Activated effector memory CD4-positive, alpha-beta T cell treated with Interleukin-2 at 50 U/mL for 16 hours (primary cell): ENCODE data around the gene TUBB1.
"Not testable (repeated sequence)": the region's sequence is repeated elsewhere in the genome, so short reads cannot be mapped to it uniquely, and the experiment has no call there.

Experiments
- DNase-seq: peaks from one replicate; pipeline ENCODE4 v3.0.0-alpha.2; 2020

The TUBB1 gene

DNA sequence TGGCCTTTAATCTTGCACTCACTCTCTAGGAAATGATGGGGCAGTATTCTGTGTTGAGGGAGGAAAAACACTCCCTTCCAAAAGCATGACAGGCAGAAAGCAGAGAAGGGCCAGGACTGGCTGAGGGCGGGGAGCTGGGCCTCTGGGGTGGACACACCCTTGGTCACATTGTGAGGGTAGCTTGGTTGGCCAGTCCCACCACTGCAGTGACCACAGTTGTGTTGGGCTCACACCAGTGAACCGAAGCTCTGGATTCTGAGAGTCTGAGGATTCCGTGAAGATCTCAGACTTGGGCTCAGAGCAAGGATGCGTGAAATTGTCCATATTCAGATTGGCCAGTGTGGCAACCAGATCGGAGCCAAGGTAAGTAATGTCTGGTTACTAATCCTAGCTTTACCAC lies at the start of gene TUBB1:
Gene TUBB1 (plus strand): TSS at position 213 of the 400 bp plus-strand sequence. CDS start 94 bp downstream, at position 307.
- no peak for DNase-seq

GRCh38 chr20:58969439-58969838 lies 49.8 kb upstream of the TUBB1 start:
- DNase-seq = no peak

DNA sequence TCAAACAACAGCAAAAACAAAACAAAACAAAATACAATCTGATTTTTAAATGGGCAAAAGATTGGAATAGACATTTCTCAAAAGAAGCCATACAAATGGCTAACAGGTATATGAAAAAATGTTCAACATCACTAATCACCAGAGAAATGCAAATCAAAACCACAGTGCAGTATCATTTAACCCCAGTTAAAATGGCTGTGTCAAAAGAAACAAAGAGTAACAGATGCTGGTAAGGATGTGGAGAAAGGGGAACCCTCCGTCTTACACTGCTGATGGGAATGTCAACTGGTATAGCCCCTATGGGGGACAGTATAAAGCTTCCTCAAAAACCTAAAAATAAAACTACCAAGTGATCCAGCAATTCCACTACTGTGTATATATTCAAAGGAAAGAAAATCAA lies 49.1 kb upstream of the TUBB1 start:
- DNase-seq = no peak

- DNase-seq = no peak
These were observed 47.8 kb upstream of the TUBB1 start for GRCh38 chr20:58971429-58971828.

DNA sequence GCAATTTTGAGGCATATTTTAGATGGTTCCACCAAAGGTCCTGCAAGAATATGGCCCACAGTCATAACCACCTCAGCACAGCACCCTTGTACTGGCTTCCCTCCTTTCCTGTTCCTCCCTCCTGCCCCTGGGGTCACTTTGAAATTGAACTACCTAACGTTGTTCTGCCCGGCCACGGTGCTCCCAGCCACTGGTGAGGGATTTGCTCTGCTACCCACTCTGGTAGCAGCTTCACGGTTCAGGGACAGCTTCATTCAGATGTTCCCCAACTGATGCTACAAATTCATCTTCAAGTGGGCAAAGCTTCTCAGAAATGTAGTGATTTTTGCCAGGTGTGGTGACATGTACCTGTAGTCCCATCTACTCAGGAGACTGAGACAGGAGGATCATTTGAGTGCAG lies 46.0 kb upstream of the TUBB1 start:
- DNase-seq = no peak

GRCh38 chr20:58973866-58974265 lies 45.4 kb upstream of the TUBB1 start:
- DNase-seq = no peak

DNA sequence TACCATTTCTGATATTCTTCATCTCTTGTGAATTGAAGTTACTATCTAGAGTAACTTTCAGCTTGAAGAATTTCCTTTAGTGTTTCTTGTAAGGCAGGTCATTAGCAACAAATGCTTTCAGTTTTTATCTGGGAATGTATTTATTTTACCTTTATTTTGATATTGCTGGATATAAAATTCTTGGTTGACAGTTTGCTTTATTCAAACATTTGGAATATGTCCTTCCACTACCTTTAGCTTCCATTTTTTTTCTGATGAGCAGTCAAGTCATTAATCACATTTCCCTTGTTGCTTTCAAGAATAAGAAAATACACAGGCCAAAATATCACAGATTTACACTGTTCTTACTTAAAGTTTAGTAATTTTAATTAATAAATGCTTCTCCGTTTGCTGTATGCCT lies 43.9 kb upstream of the TUBB1 start:
- DNase-seq = no peak

DNA sequence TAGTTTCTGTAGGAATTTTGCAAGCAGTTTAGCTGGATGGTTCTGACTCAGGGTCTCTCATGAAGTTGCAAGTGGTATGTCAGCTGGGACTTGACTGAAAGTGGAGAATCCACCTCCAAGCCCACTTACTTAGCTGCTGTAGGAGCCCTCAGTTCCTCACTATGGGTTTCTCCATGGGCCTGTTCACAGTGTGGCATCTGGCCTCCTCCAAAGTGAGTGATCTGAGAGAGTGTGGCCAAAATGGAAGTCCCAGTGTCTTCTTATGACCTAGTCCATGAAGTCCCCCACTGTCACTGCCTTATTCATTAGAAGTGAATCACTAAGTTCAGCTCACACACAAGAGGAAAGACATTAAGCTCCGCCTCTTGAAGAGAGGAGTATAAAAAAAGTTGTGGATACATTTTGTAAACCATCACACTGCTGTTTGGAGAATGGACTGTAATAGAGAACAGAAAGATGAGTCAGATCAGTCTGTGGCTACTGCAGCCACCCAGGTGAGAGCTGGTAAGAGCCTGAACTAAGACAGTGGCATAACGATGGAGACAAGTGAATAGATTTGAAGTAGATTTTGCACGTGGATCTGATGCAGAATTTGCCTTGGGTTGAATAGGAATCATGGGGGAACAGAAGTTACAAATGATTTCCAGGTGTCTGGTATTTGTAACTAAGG lies 43.0 kb upstream of the TUBB1 start:
- no peak for DNase-seq

GRCh38 chr20:58978351-58979190 lies 40.7 kb upstream of the TUBB1 start:
- no peak for DNase-seq

GRCh38 chr20:58980711-58981627 lies 38.3 kb upstream of the TUBB1 start, which contains the start of gene NELFCD:
NELFCD (plus strand) TSS chr20:58981256; CDS start chr20:58981310, 54 bp downstream.
- DNase-seq = peak; percentile 87

- DNase-seq = no peak
These were observed 37.4 kb upstream of the TUBB1 start for GRCh38 chr20:58981628-58982364.

- no peak for DNase-seq
These were observed 36.7 kb upstream of the TUBB1 start for GRCh38 chr20:58982406-58983114.

DNA sequence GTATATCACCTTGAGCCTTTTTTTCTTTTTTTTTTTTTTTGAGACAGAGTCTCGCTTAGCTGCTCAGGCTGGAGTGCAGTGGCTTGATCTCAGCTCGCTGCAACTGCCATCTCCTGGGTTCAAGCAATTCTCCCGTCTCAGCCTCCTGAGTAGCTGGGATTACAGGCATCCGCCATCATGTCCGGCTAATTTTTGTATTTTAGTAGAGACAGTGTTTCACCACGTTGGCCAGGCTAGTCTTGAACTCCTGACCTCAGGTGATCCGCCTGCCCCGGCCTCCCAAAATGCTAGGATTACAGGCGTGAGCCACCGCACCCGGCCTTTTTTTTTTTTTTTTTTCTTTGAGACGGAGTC lies 36.1 kb upstream of the TUBB1 start:
- not testable (repeated sequence) for DNase-seq

DNA sequence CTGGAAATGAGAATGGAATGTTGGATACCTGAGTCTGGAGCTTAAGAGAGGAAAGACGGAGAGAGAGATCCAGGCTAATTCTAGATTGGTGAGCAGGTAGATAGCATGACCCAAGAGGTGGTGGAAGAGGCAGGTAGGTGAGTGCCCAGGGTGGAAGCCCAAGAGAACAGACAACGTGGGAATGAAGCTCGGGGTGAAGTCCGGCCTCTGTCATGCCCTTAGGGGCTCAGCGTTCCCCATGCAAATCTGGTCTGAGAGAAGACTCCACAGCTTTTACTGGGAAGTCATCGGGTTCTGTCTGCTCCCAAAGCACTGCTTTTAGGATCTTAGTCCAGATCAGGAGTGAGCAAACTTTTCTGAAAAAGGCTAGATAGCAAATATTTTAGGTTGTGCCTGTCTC lies 34.5 kb upstream of the TUBB1 start:
- no peak for DNase-seq

GRCh38 chr20:58985656-58986055 lies 33.6 kb upstream of the TUBB1 start:
- DNase-seq = no peak

- DNase-seq = no peak
These were observed 32.8 kb upstream of the TUBB1 start for GRCh38 chr20:58986286-58986967.

GRCh38 chr20:58986968-58987517 lies 32.2 kb upstream of the TUBB1 start:
- no peak for DNase-seq

GRCh38 chr20:58987790-58988564 lies 31.3 kb upstream of the TUBB1 start:
- no peak for DNase-seq

GRCh38 chr20:58988565-58988882 lies 30.7 kb upstream of the TUBB1 start:
- DNase-seq = no peak

- no peak for DNase-seq
These were observed 30.0 kb upstream of the TUBB1 start for GRCh38 chr20:58989196-58989595.
